HG03342 (cell line): ENCODE results near the gene SLC5A9.

Experiments used
- ATAC-seq: cut with Tn5 transposase; IDR thresholded peaks from one replicate; pipeline ENCODE4 v1.9.1; 2021; ENCODE audit warnings: mild to moderate bottlenecking, moderate library complexity; ENCODE audit not compliant: unreplicated experiment

Gene SLC5A9

GRCh38 chr1:48222501-48223242 is at the start of gene SLC5A9:
Gene SLC5A9, plus strand, starts transcription at chr1:48222716. Its CDS starts 21 bp downstream, at chr1:48222737.
- ATAC-seq: no peak

GRCh38 chr1:48175116-48175515 is 47.4 kb upstream of the SLC5A9 start:
- no peak for ATAC-seq

GRCh38 chr1:48177257-48177656 is 45.3 kb upstream of the SLC5A9 start:
- no peak for ATAC-seq

- peak; percentile 18 for ATAC-seq
Measured at GRCh38 chr1:48181669-48182367, 40.7 kb upstream of the SLC5A9 start.

GRCh38 chr1:48182439-48182838 is 40.1 kb upstream of the SLC5A9 start:
- peak; percentile 74 for ATAC-seq

- ATAC-seq: no peak
Measured at GRCh38 chr1:48186306-48186839, 36.1 kb upstream of the SLC5A9 start.

GRCh38 chr1:48187969-48188563 is 34.5 kb upstream of the SLC5A9 start:
- no peak for ATAC-seq

GRCh38 chr1:48190881-48191280 is 31.6 kb upstream of the SLC5A9 start:
- no peak for ATAC-seq

- ATAC-seq: no peak
Measured at GRCh38 chr1:48194801-48195200, 27.7 kb upstream of the SLC5A9 start.

- no peak for ATAC-seq
Measured at GRCh38 chr1:48196237-48196636, 26.3 kb upstream of the SLC5A9 start.

- no peak for ATAC-seq
Measured at GRCh38 chr1:48198970-48199369, 23.5 kb upstream of the SLC5A9 start.

GRCh38 chr1:48200166-48200900 is 22.2 kb upstream of the SLC5A9 start:
- no peak for ATAC-seq

- ATAC-seq: peak; percentile 60
Measured at GRCh38 chr1:48202030-48202752, 20.3 kb upstream of the SLC5A9 start.

- peak; percentile 67 for ATAC-seq
Measured at GRCh38 chr1:48203287-48203900, 19.1 kb upstream of the SLC5A9 start.

- no peak for ATAC-seq
Measured at GRCh38 chr1:48205522-48205921, 17.0 kb upstream of the SLC5A9 start.

GRCh38 chr1:48206371-48206770 is 16.1 kb upstream of the SLC5A9 start:
- ATAC-seq: no peak

- ATAC-seq: no peak
Measured at GRCh38 chr1:48207131-48207530, 15.4 kb upstream of the SLC5A9 start.

GRCh38 chr1:48207536-48208075 is 14.9 kb upstream of the SLC5A9 start:
- ATAC-seq: no peak

- ATAC-seq: no peak
Measured at GRCh38 chr1:48208251-48208650, 14.3 kb upstream of the SLC5A9 start.

- no peak for ATAC-seq
Measured at GRCh38 chr1:48208652-48209051, 13.9 kb upstream of the SLC5A9 start.
